SJCRH30 (cell line): ENCODE results near the gene LRP6. TPM values are rescaled to one million over a fixed set of nuclear protein-coding genes. Genes with fewer than 3 reads are reported as not detected.
"Not testable (repeated sequence)": the region's sequence is repeated elsewhere in the genome, so short reads cannot be mapped to it uniquely, and the experiment has no call there.

Experiments used
- DNase-seq, 2 experiments: peaks; one replicate each; pipeline ENCODE4 v3.0.0-alpha.2; 2015 to 2020
- H3K27ac ChIP-seq: fragments of 250-450 bp; sonication (Bioruptor Pico); 2 replicates; pipeline ENCODE4 v1.5.1; 2020; ENCODE audit warnings: mild to moderate bottlenecking, moderate library complexity
- H3K27me3 ChIP-seq: fragments of 250-450 bp; sonication (Bioruptor Pico); 2 replicates; pipeline ENCODE4 v1.5.1; 2020; ENCODE audit warnings: mild to moderate bottlenecking, moderate library complexity
- H3K36me3 ChIP-seq: fragments of 250-450 bp; sonication (Bioruptor Pico); 2 replicates; pipeline ENCODE4 v1.5.1; 2020; ENCODE audit warnings: mild to moderate bottlenecking, moderate library complexity
- H3K4me1 ChIP-seq: fragments of 250-450 bp; sonication (Bioruptor Pico); 2 replicates; pipeline ENCODE4 v1.5.1; 2020; ENCODE audit warnings: mild to moderate bottlenecking, moderate library complexity
- H3K4me3 ChIP-seq: fragments of 250-450 bp; sonication (Bioruptor Pico); 2 replicates; pipeline ENCODE4 v1.5.1; 2020; ENCODE audit warnings: mild to moderate bottlenecking, moderate library complexity
- H3K9me3 ChIP-seq: fragments of 250-450 bp; sonication (Bioruptor Pico); replicated peaks from 2 replicates; pipeline ENCODE4 v1.5.1; 2020; ENCODE audit warnings: mild to moderate bottlenecking, moderate library complexity
- total RNA-seq: library from RNA; depleted of rRNA; stranded (reverse); fragments of >200 nt; shearing (Covaris generic); gene quantifications from 2 replicates; pipeline ENCODE4 v1.2.3, GENCODE V29; 2014

Gene LRP6
- total RNA-seq, 1 experiment from 2014 or later, result 32.2 TPM

DNA sequence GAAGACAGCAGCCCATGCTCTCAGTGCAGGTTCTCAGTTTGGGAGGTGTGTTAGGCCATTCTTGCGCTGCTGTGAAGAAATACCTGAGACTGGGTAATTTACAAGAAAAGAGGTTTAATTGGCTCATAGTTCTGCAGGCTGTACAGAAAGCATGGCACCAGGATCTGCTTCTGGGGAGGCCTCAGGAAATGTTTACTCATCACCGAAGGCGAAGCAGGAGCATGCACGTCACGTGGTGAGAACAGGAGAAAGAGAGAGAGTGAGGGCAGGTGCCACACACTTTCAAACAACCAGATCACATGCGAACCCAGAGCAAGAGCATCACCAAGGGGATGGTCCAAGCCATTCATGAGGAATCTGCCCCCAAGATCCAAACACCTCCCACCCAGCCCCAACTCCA is 9.0 kb upstream of the LRP6 start:
- DNase-seq, result no peak
- Histone ChIP-seq H3K4me3 (no peak overlapping the region), H3K4me1 (no peaks in the 10 kb centered on the region), H3K27ac (no peak overlapping the region), H3K36me3 (no peaks in the 10 kb centered on the region), H3K9me3 (no peaks in the 10 kb centered on the region), H3K27me3 (no peaks in the 10 kb centered on the region)

DNA sequence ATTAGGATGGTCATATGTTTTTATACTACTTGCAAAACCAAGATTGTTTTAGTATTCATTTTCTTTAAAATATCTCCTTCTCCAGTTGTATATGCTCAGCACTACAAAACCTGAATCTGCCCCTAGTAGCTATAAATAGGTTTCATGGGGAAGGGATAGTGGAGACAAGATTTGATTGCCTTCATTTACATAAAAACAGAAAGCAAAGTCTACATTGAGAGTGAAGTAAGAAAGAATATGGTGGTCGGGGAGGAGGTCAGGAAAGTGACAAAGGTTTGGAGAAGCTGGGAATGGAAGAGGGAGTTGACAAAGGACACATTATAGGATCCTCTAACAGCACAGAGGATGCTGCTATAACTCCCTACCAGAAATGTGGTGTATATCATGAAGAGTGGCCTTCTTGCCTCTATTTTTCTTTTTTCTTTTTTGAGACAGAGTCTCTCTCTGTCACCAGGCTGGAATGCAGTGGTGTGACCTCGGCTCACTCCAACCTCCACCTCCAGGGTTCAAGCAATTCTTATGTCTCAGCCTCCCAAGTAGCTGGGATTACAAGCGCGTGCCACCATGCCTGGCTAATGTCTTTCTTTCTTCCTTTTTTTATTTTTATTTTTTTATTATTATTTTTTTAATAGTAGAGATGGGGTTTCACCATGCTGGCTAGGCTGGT is 6.6 kb upstream of the LRP6 start:
- no peak for DNase-seq
- H3K9me3 ChIP-seq, result no peaks in the 10 kb centered on the region
- H3K4me1 ChIP-seq, result no peaks in the 10 kb centered on the region
- H3K36me3 ChIP-seq, result no peaks in the 10 kb centered on the region
- no peak overlapping the region for H3K4me3 ChIP-seq
- H3K27ac ChIP-seq, result no peak overlapping the region
- H3K27me3 ChIP-seq, result no peaks in the 10 kb centered on the region

- Histone ChIP-seq H3K36me3 (no peaks in the 10 kb centered on the region), H3K4me1 (no peaks in the 10 kb centered on the region), H3K4me3 (no peak overlapping the region), H3K27ac (no peak overlapping the region), H3K27me3 (no peaks in the 10 kb centered on the region), H3K9me3 (no peaks in the 10 kb centered on the region)
- no peak for DNase-seq
Observed at GRCh38 chr12:12272869-12273268, 6.0 kb upstream of the LRP6 start.

DNA sequence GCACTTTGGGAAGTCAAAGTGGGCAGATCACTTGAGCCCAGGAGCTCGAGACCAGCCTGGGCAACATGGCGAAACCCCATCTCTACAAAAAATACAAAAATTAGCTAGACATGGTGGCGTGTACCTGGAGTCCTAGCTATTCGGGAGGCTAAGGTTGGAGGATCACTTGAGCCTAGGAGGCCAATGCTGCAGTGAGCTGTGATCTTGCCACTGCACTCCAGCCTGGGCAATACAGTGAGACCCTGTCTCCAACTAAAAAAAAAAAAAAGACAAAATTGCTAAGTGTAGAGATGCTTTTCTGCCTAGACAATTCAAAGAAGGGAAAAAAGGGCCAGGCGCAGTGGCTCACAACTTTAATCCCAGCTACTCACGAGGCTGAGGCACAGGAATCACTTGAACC is 3.4 kb upstream of the LRP6 start:
- Histone ChIP-seq H3K9me3 (no peaks in the 10 kb centered on the region), H3K4me1 (no peaks in the 10 kb centered on the region), H3K27ac (no peak overlapping the region), H3K4me3 (no peak overlapping the region), H3K27me3 (no peaks in the 10 kb centered on the region), H3K36me3 (no peaks in the 10 kb centered on the region)
- DNase-seq, result no peak

DNA sequence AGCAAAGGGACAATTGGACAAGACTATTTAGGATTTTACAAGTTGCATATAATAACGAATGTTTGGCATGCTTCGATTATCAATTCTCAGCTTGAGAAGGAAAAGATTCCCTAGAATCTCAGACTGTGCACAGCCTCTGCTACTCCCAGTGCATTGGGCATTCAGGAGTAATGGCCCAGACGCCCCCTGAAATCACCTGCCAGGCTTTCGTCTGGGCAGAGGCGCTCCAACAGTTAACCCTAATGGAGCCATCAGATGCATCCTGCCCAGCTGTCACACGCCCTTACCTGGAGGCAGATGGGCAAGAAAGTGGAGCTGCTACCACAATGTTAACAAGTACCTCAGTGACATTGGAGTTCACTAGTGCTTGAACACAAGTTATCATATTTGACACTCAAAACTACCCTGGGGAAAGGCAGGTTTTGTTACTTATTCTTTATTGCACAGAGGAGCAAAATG is 927 bp upstream of the LRP6 start:
- H3K27ac ChIP-seq, result peak overlapping the region; percentile 98; the same call in 1 of the 2 replicates
- peak in 1 of 2 experiments; percentile 33 for DNase-seq
- H3K27me3 ChIP-seq, result no peaks in the 10 kb centered on the region
- no peaks in the 10 kb centered on the region for H3K4me1 ChIP-seq
- peak overlapping the region; percentile 94 for H3K4me3 ChIP-seq
- H3K36me3 ChIP-seq, result no peaks in the 10 kb centered on the region
- no peaks in the 10 kb centered on the region for H3K9me3 ChIP-seq

- DNase-seq, result no peak
- no peaks in the 10 kb centered on the region for H3K4me1 ChIP-seq
- H3K9me3 ChIP-seq, result no peaks in the 10 kb centered on the region
- H3K4me3 ChIP-seq, result peak overlapping the region; percentile 94
- H3K27me3 ChIP-seq, result no peaks in the 10 kb centered on the region
- H3K27ac ChIP-seq, result peak overlapping the region; percentile 98
- H3K36me3 ChIP-seq, result no peaks in the 10 kb centered on the region
Observed at GRCh38 chr12:12266389-12266872, 413 bp downstream of the LRP6 start.

- H3K27me3 ChIP-seq, result no peaks in the 10 kb centered on the region
- peak overlapping the region; percentile 94 for H3K4me3 ChIP-seq
- H3K4me1 ChIP-seq, result no peaks in the 10 kb centered on the region
- H3K9me3 ChIP-seq, result no peaks in the 10 kb centered on the region
- no peaks in the 10 kb centered on the region for H3K36me3 ChIP-seq
- H3K27ac ChIP-seq, result peak overlapping the region; percentile 98; the same call in 1 of the 2 replicates
- DNase-seq, result peak in 1 of 2 experiments; percentile 34
Observed at GRCh38 chr12:12265571-12266388, 1.1 kb downstream of the LRP6 start.

DNA sequence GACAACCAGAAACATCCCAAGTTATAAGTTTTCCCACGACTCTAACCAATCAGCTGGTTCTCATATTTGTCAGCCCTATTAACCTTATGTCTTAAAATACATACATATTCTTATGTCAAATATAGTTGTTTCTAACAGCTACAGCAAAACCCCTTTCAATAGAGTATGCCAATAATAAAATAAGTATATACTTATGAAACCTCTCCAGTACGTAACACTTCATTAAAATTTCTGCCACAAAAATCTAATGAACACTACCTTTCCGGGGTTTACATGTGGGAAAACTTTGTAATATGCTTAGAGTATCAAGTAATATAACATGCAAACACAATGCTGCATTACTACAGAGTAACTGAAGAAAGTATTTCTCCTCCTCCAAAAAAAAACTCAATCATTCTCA is 1.8 kb downstream of the LRP6 start:
- no peak for DNase-seq
- Histone ChIP-seq H3K9me3 (no peaks in the 10 kb centered on the region), H3K4me1 (no peaks in the 10 kb centered on the region), H3K27ac (no peak overlapping the region), H3K27me3 (no peaks in the 10 kb centered on the region), H3K4me3 (peak overlapping the region; percentile 94), H3K36me3 (no peaks in the 10 kb centered on the region)

GRCh38 chr12:12263909-12264308 is 2.9 kb downstream of the LRP6 start:
- Histone ChIP-seq H3K27me3 (no peaks in the 10 kb centered on the region), H3K27ac (no peak overlapping the region), H3K9me3 (no peaks in the 10 kb centered on the region), H3K36me3 (no peaks in the 10 kb centered on the region), H3K4me1 (no peaks in the 10 kb centered on the region), H3K4me3 (no peak overlapping the region)
- DNase-seq, result no peak

- H3K4me3 ChIP-seq, H3K9me3 ChIP-seq, H3K36me3 ChIP-seq, DNase-seq, H3K27me3 ChIP-seq, H3K4me1 ChIP-seq, H3K27ac ChIP-seq: not testable (repeated sequence)
Observed at GRCh38 chr12:12256291-12256757, 10.5 kb downstream of the LRP6 start.

- no peaks in the 10 kb centered on the region for H3K27me3 ChIP-seq
- no peaks in the 10 kb centered on the region for H3K4me1 ChIP-seq
- DNase-seq, result no peak
- no peaks in the 10 kb centered on the region for H3K36me3 ChIP-seq
- H3K9me3 ChIP-seq, result no peaks in the 10 kb centered on the region
- no peak overlapping the region for H3K4me3 ChIP-seq
- H3K27ac ChIP-seq, result no peak overlapping the region
Observed at GRCh38 chr12:12254553-12254952, 12.3 kb downstream of the LRP6 start.

DNA sequence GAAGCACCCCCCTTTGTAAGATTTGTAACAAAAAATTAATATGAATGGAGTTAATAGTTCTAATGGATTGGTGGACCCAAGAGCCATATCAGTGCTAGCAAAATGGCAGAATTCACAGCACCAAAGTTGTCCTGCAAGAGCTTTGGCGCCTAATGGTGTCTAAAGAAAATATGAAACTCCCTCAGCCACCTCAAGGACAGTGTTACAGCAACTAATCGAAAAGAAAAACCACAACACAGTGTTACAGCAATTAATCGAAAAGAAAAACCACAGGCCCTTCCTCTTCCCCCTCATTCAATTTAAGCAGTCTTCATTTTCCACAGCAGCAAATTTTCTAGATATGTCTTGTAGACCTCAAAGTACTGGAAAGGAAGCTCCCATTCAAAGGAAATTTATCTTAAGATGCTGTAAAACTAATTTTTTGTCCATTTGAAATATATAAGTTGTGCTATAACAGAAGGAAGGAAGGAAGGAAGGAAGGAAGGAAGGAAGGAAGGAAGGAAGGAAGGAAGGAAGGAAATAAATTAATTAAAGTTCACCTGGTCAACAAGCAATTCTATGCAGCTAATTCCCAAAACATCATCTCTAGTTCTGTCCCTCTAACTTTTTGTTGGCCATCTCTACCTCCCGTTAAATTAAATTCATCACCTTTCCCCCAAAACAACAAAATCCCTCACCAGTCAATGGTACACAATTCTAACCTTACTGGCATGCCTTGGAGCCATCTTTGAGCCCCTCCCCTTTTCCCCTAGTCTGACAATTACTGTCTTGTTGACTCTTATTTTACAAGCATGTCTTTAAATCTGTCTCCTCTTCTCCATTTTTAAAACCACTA is 17.4 kb downstream of the LRP6 start:
- Histone ChIP-seq H3K9me3 (no peaks in the 10 kb centered on the region), H3K27ac (no peak overlapping the region), H3K4me3 (no peak overlapping the region), H3K36me3 (no peaks in the 10 kb centered on the region), H3K27me3 (no peaks in the 10 kb centered on the region), H3K4me1 (no peaks in the 10 kb centered on the region)
- DNase-seq, result no peak

DNA sequence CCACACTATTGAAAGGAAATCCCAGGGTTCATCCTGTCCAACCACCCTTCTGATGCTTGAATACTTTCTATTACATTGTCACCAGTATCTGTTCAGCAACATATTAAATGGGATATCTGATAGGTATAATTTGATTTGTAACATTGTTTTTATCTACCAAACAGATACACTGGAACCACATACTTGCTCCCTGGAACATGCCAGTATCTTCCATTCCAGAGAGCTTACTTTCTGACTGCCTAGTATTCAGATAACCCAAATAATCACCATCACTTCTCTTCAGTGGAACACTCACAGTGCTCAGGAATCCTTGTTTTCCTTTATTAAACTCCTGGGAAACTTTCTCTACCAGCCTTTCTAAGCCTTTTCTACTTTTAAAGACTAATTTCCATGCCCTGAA is 19.3 kb downstream of the LRP6 start:
- no peaks in the 10 kb centered on the region for H3K9me3 ChIP-seq
- H3K36me3 ChIP-seq, result no peaks in the 10 kb centered on the region; the same call in 1 of the 2 replicates
- no peak for DNase-seq
- H3K27ac ChIP-seq, result no peak overlapping the region
- H3K4me1 ChIP-seq, result no peaks in the 10 kb centered on the region; the same call in 1 of the 2 replicates
- no peaks in the 10 kb centered on the region for H3K27me3 ChIP-seq
- no peak overlapping the region for H3K4me3 ChIP-seq

- H3K27ac ChIP-seq, result no peak overlapping the region
- peaks cover 3% of the 10 kb centered on the region; the same call in 1 of the 2 replicates for H3K4me1 ChIP-seq
- DNase-seq, result no peak
- no peaks in the 10 kb centered on the region for H3K9me3 ChIP-seq
- no peaks in the 10 kb centered on the region; the same call in 1 of the 2 replicates for H3K36me3 ChIP-seq
- no peaks in the 10 kb centered on the region for H3K27me3 ChIP-seq
- H3K4me3 ChIP-seq, result no peak overlapping the region
Observed at GRCh38 chr12:12244341-12244740, 22.5 kb downstream of the LRP6 start.
